ENCODE measurements around the gene ASIC3.

The ASIC3 gene

GRCh38 chr7:151075978-151076426, 27.7 kb downstream of the ASIC3 start:
- DNase-seq, result no peak

GRCh38 chr7:151076863-151077704, 28.8 kb downstream of the ASIC3 start:
- DNase-seq, result no peak

GRCh38 chr7:151077705-151078232, 29.4 kb downstream of the ASIC3 start:
- DNase-seq, result no peak

DNA sequence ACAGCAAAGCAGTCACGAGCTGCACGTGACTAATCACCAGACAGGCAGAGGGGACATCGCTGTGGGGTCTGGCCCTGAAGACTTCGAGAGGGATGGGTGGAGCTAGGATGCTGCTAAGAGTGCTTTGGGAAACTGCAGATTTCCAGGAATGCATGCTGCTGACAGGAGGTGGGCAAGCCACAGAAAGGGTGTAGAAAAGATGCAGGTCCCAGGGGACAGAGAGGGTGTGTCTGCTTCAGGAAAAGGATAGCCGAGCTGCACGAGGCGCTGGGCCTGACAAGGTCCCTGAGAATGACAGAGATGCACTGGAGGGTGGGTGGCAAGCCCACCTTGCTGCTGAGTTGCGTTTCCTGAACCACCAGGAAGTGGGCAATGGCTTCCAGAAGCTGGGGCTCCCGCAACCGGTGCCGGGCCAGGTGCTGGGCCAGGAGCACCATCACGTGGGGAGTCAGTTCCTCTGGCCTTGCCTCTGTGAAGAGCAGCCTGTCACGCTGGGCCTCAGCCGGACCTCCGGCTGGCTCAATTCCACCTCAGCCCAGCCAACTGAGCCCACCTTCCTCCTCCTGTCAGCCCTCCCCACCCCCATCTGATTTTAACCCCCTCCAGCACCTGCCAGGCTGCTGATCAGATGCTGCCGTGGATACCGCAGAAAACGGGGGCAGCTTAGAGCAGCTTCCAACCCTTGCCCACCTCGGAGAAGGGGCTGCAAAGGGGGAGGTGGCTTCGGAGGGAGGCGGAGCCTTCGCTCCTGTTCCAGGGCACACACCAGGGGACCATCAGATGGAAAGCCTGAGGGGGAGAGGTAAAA, 30.1 kb downstream of the ASIC3 start:
- no peak for DNase-seq

DNA sequence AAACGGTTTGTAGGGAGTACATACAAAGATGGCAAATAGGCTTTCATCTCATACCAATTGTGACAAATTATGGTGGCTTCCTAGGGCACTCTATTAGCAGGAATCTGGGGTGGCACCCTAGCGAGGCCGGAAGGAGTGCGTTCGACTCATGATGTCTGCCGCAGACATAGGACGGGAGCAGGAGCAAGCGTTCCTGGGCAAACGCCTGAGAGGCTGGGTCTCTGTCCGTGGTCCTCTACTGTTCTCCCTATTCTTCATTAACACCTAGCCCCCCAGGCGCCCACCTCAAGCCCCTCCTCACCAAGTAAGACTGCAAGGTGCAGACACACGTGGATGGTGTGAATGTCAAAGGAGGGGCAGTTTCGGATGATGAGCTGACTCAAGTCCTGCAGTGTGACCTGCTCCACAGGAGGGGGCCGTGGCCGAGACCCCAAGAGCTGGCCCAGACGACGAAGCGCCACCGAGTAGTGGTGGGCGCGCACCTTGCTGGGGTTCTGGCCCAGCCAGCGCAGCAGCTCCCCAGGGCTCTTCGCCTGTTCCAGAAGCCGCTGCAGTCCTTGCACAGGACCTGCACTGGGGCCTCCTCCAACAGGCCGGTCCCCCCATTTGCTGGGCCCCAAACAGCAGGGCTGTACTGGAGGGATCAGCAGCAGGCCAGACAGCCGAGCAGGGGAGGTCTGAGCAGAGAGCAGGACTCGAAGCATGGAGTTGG, 31.0 kb downstream of the ASIC3 start:
- no peak for DNase-seq

- no peak for DNase-seq
These were observed 31.8 kb downstream of the ASIC3 start for GRCh38 chr7:151080067-151080521.

DNA sequence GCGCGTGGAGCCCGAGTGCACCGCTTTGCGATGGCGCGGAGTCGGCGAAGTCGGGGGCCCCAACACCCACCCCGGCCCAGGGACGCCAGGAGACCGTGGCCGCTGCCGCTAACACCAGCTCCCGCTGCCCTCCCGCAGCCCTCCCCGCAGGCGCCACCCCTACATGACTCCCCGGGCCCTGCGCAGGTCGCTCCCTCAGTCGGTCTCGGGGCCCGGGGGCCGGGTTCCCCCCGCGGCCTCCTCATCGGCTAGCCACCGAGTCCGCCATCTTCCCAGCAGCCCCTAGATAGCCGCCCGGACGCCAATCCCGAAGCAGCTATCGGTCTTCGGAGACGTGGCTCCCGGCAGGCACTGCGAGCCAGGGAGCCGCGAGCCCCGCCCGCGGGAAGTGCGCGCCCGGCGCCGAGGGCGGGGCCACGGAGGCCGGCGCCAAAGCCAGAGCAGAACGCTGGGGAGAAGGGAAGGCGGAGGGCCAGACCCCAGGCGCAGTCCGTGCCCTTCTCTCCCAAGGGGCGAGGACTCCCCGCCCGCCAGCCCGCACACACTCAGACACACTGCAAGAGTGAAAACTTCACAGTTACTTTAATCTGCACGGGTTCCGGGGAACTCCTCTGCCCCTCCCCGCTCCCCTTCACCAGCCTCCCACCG, 32.3 kb downstream of the ASIC3 start, which contains the start of gene FASTK:
TSS of gene FASTK (minus strand) at position 288 of the 648 bp plus-strand sequence. CDS start at position 245, 43 bp downstream.
- peak; percentile 67 for DNase-seq

DNA sequence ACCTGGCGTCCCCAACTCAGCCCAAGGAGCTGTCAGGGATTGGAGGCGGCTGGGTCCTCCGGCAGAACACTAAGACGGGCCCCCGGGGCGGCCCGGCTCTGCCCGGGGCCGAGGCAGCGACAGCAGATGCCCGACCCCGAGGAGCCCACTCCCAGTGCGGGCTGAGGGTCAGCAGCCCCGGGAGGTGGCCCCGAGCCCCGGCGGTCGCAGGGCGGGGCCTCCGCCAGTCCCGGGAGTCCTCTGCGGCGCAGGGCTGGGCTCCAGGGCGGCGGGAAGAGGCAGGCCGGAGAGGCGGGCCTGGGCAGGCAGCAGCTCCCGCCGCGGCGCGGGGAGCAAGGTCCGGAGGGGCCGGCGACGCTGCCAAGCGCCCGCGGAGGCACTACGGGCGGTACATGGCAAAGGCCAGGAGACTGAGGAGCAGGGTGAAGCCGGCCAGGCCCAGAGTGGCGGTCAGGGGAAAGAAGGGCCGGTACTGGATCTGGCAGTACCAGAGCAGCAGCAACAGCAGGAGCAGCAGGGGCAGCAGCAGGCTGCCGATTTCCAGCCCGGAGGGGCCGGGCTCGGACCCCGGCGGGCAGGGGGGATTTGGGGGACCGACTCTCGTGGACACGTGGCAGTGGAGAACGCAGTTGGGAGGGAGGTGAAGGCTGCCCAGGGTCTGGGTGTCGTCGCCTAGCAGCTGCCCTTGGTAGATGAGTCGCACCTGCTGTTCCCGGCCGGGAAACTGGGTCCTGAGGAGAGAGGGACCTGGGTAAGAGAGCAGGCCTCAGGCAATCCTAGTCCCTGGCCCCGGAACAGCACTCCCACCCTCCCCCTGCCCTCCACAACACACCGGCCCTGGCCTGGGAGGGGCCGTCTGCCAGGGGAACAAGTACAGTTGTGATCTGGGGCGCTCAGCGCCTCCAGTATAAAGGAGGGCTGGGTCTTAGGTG, 33.1 kb downstream of the ASIC3 start:
- no peak for DNase-seq

- no peak for DNase-seq
These were observed 34.1 kb downstream of the ASIC3 start for GRCh38 chr7:151082141-151083070.

- no peak for DNase-seq
These were observed 34.9 kb downstream of the ASIC3 start, which contains the start of gene TMUB1 for GRCh38 chr7:151083071-151083823. TSS of gene TMUB1 (minus strand) at chr7:151083493. CDS start at chr7:151082563, 930 bp downstream.

DNA sequence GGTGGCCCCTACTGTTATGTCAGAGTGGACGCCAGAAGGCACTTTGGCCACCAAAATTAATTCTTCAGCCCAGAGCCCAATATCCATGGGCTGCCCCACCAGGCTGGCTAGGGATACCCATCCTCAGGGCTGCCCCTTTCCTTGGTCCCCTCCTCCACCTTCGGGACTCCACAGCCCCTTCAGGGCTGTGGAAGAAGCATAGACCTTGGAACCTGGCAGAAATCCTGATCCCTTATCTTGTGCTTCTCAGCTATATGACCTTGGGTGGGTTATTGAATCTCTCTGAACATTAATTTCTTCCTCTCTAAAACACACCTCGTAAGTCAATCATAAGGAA, 35.5 kb downstream of the ASIC3 start:
- DNase-seq, result no peak

DNA sequence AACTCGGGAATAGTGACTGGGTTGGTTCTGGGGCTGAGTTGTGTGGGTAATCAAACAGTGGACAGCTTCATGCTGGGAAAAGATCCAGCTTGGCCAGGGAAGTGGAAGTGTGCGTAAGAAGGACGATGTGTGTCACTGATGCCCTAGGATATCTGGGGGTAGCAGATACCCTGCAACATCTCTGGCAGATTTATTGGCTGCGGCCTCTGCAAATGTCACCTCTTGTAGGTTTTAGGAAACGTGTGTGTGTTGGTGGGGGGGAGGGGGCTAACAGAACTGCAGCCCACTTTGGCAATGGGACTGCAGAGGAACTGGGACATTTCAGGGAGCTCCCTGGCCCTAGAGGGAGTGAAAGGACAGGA, 37.0 kb downstream of the ASIC3 start:
- no peak for DNase-seq

DNA sequence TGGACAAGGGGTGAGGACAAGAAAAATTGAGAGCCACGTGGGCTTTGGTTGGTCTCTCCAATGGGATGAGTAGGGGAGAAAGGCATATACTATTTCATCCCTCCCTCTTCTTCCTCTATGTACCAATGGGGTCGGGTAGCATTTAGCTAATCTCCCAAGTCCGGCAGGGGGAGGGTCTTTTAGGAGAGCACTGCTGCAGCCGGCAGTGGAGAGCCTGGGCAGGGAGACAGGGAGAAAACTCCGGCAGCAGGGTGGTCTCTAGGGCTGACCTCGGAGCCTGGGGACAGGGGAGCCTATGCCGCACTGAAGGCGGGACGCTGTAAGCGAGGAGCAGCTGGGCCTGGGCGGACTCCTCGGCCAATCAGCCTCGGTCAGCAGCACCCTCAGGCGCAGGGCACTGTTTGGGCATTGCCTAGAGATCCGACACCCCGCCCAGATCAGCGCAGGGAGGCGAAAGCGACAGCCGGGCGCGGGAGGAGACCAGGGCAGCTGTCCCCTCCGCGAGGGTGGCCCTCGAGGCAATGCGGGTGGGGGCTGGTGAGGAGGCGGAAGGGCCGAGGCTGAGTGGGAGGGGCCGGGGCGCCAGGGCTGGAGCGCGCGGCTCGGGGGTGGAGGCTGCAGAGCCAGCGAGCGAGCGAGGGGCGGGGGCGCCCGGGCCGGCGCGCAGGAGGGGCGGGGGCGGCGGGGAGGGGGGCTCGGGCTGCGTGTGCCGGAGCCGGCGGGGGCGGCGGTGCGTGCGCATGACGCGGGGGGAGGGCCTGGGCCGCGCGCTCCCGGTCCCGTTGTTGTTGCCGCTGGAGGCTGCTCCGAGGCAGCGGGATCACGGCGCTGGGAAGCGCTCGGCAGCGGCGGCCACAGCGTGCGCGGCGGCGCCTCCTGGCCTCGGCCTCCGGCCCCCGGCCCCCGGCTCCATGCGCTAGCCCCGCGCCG, 37.6 kb downstream of the ASIC3 start, which contains the start of gene AGAP3:
TSS of gene AGAP3 (plus strand) at position 785 of the 930 bp plus-strand sequence. CDS start 267 bp downstream, outside the sequence.
- peak; percentile 84 for DNase-seq

DNA sequence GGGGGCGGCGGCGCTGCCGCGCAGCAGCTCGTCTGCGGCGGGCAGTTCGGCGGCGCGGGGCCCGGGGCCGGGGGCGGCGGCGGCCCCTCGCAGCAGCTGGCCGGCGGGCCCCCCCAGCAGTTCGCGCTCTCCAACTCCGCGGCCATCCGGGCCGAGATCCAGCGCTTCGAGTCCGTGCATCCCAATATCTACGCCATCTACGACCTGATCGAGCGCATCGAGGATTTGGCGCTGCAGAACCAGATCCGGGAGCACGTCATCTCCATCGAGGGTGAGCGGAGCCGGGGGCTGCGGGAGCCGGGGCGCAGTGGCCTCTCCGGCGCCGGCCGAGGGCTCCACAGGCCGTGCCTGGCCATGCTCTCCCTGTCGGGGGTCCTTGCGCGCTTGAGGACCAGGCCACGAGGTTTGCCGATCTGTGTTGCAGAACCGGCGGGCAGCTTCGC, 38.5 kb downstream of the ASIC3 start:
- no peak for DNase-seq

DNA sequence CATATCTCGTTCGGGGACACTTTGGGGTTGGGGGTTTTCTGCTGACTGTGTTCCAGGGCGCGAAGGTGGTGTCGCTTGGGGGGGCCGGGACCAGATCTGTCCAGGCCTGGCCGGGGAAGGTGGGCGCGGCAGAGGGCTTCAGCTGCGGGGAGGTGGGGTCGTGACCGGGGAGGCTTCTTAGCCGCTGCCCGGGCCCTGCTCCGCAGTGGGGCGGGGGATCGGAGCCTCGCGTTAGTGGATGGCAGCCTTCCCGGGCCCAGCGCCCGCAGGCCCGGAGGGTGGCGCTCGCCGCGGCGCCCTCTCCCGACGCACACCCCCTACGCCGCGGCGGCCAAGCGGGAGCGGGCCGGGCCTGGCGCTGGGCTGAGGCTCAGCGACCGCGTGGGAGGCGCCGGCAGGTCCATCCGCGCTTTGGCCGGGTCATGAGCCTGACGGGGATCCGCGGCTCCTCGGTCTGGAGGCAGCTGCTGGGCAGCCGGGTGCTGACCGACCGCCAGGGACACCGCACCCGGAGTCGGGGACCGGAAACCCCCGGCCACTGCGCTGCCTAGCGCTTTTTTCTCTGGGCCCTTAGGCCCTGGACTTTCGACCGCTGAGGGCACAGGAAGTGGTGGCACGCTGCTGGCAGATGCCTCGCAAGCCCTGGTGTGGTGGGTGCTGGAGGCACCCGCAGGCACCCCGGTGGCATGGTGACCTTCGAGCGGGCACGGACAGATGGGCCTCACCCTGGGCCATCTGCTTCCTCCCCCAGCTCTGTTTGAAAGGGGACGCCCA, 39.1 kb downstream of the ASIC3 start:
- DNase-seq, result no peak

DNA sequence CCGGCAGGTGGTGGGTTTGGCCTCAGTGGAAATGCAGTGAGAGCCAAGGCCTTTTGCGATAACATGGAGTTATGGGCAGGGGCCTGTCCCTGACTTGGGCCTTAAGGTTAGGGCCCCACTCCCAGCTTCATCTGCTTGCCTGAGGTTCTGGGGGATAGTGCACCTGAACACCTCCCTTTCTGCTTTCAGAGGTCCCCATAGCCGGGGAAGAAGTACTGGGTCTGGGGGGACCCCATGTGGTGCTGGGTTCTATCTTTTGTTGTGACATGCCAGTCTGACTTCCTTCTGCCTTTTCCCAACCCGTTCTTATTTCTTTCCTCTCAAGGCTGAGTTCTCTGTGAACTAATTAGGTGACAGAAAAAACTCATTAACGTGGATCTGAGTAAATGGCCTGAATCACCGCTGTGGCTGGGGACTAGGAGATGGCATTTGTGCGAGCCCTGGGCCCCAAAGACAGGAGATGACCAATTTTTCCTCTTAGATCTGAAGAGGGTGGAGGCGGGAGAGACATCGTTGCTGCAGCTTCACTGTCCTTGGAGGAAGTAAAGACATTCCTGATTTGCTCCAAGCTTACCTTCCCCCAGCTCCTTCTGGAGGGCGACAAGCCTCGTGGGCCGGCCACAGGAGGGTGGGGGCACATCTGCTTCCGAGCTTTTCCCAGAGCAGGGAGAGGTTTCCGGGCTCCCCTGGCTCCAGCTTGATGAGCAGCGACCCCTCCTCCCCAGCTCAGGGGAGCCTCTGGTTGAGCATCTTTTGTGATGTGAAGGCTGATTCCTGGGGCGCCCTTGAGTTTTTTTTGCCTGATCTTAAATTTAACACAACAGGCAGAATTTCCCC, 39.9 kb downstream of the ASIC3 start:
- DNase-seq, result no peak

All from NCI-H510A (cell line).